HG03175 (cell line): ENCODE results near the gene PLEKHS1.
"Not testable (repeated sequence)": the region's sequence is repeated elsewhere in the genome, so short reads cannot be mapped to it uniquely, and the experiment has no call there.

ENCODE experiments used
- ATAC-seq: cut with Tn5 transposase; IDR thresholded peaks from one replicate; pipeline ENCODE4 v1.9.1; 2021; ENCODE audit warnings: mild to moderate bottlenecking, moderate library complexity; ENCODE audit not compliant: unreplicated experiment

The PLEKHS1 gene

GRCh38 chr10:113782986-113783704 lies 31.7 kb downstream of the PLEKHS1 start:
- no peak for ATAC-seq

GRCh38 chr10:113788604-113789083 lies 37.2 kb downstream of the PLEKHS1 start:
- peak; percentile 85 for ATAC-seq

- ATAC-seq, result no peak
Measured at GRCh38 chr10:113791691-113792090, 40.2 kb downstream of the PLEKHS1 start.

GRCh38 chr10:113801569-113801968 lies 50.1 kb downstream of the PLEKHS1 start:
- ATAC-seq, result no peak

GRCh38 chr10:113802997-113803396 lies 51.5 kb downstream of the PLEKHS1 start:
- ATAC-seq, result no peak

- ATAC-seq, result no peak
Measured at GRCh38 chr10:113806503-113806902, 55.0 kb downstream of the PLEKHS1 start.

GRCh38 chr10:113808168-113808567 lies 56.7 kb downstream of the PLEKHS1 start:
- no peak for ATAC-seq

- ATAC-seq, result not testable (repeated sequence)
Measured at GRCh38 chr10:113814700-113815099, 63.2 kb downstream of the PLEKHS1 start.

- ATAC-seq, result no peak
Measured at GRCh38 chr10:113819989-113820388, 68.5 kb downstream of the PLEKHS1 start.

GRCh38 chr10:113820507-113820906 lies 69.0 kb downstream of the PLEKHS1 start:
- ATAC-seq, result no peak

GRCh38 chr10:113821306-113821705 lies 69.8 kb downstream of the PLEKHS1 start:
- ATAC-seq, result not testable (repeated sequence)

- ATAC-seq, result no peak
Measured at GRCh38 chr10:113822174-113822573, 70.7 kb downstream of the PLEKHS1 start.

GRCh38 chr10:113823389-113823788 lies 71.9 kb downstream of the PLEKHS1 start:
- ATAC-seq, result no peak

- no peak for ATAC-seq
Measured at GRCh38 chr10:113825791-113826190, 74.3 kb downstream of the PLEKHS1 start.

- ATAC-seq, result not testable (repeated sequence)
Measured at GRCh38 chr10:113828567-113828966, 77.1 kb downstream of the PLEKHS1 start.
